Bladder microvascular endothelial cell (primary cell): ENCODE data around the gene NBPF14. TPM values are rescaled to one million over a fixed set of nuclear protein-coding genes. Genes with fewer than 3 reads are reported as not detected.

Source experiments
- total RNA-seq: library from RNA; depleted of rRNA; stranded (reverse); fragments of >200 nt; gene quantifications from 2 replicates; pipeline ENCODE4 v1.2.3, GENCODE V29; 2014

Gene NBPF14, protein sequence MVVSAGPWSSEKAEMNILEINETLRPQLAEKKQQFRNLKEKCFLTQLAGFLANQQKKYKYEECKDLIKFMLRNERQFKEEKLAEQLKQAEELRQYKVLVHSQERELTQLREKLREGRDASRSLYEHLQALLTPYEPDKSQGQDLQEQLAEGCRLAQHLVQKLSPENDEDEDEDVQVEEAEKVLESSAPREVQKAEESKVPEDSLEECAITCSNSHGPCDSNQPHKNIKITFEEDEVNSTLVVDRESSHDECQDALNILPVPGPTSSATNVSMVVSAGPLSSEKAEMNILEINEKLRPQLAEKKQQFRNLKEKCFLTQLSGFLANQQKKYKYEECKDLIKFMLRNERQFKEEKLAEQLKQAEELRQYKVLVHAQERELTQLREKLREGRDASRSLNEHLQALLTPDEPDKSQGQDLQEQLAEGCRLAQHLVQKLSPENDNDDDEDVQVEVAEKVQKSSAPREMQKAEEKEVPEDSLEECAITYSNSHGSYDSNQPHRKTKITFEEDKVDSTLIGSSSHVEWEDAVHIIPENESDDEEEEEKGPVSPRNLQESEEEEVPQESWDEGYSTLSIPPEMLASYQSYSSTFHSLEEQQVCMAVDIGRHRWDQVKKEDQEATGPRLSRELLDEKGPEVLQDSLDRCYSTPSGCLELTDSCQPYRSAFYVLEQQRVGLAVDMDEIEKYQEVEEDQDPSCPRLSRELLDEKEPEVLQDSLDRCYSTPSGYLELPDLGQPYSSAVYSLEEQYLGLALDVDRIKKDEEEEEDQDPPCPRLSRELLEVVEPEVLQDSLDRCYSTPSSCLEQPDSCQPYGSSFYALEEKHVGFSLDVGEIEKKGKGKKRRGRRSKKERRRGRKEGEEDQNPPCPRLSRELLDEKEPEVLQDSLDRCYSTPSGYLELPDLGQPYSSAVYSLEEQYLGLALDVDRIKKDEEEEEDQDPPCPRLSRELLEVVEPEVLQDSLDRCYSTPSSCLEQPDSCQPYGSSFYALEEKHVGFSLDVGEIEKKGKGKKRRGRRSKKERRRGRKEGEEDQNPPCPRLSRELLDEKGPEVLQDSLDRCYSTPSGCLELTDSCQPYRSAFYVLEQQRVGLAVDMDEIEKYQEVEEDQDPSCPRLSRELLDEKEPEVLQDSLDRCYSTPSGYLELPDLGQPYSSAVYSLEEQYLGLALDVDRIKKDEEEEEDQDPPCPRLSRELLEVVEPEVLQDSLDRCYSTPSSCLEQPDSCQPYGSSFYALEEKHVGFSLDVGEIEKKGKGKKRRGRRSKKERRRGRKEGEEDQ (N-terminal part only)
- total RNA-seq: 0.81 and 10.9 TPM in 2 replicates

DNA sequence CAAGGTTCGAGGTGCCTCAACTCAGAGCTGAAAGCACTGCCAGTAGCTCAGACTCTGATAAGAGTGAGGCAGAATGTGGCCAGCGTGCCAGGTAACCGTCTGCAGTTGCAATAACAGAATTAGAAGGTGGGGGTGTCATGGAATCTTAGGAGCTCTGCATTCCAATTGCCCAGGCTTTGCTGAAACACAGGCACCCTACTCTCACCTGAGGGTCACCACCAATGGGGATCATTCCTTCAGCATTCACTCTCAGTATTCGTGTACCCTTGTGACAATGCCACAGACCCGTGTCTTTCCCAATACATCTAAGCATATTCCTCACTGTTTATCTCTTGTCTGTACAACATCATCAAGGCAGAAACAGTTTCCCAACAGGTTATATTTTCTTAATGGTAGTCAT is at the start of gene NBPF14:
Gene NBPF14, minus strand, starts transcription at position 101 of the 400 bp plus-strand sequence. CDS start 294 bp downstream, outside the sequence.

DNA sequence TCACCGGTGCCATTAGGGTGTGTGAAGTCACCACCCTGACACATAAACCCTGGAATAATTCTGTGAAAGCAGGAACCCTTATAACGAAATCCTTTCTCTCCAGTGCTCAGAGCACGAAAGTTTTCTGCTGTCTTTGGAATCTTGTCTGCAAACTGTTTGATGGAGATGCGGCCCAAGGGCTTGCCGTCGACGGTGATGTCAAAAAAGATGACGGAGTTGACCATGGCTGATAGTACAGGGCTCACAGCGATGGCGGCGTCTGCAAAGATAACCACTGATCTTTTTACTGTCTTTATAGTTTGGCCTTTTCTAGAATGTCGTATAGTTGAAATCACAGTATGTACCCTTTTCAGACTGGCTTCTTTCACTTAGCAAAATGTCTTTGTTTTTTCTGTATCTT is 112.8 kb downstream of the NBPF14 start, which contains the start of gene PPIAL4G:
Gene PPIAL4G, minus strand, starts transcription at position 274 of the 400 bp plus-strand sequence. Its CDS starts 50 bp downstream, at position 224.

Other genes with a start within 250 kb of the NBPF14 start
- not detected in 2 replicates for gene PPIAL4G, start 112.7 kb downstream of the NBPF14 start, total RNA-seq
- 17.8 and 36.6 TPM in 2 replicates for gene NUDT4B, start 152.8 kb upstream of the NBPF14 start, total RNA-seq
- gene PDE4DIP, start 248.4 kb upstream of the NBPF14 start, total RNA-seq: 10.7 and 12.6 TPM in 2 replicates